Astrocyte of the cerebellum (primary cell): ENCODE results near the gene SSRP1.

Source experiments
- DNase-seq: peaks from one replicate; pipeline ENCODE4 v3.0.0-alpha.2; 2011; ENCODE audit warnings: low read depth
- H3K4me3 ChIP-seq: 2 replicates; pipeline ENCODE4 v1.5.1; 2011; ENCODE audit warnings: mild to moderate bottlenecking, low read depth, low read length, moderate library complexity
- CTCF ChIP-seq: IDR thresholded peaks from 2 replicates; pipeline ENCODE4 v1.5.1; 2012; ENCODE audit warnings: low read length, low read depth, moderate library complexity, mild to moderate bottlenecking; ENCODE audit errors: missing control alignments
- in situ Hi-C: cut with HindIII; loops from 2 replicates; pipeline ENCODE4 v1.10.0; 2017; ENCODE audit warnings: low sequenced_read_pairs

Gene SSRP1

GRCh38 chr11:57348636-57349313, 13.1 kb upstream of the SSRP1 start:
- H3K4me3 ChIP-seq: no peak overlapping the region
- TF ChIP-seq CTCF: no peak
- in situ Hi-C loops: no loop called here
- DNase-seq: no peak

- no peak for DNase-seq
- H3K4me3 ChIP-seq: no peak overlapping the region
- no peak for TF ChIP-seq CTCF
- in situ Hi-C loops: no loop called here
Observed at GRCh38 chr11:57348052-57348451, 12.4 kb upstream of the SSRP1 start.

- DNase-seq: no peak
- H3K4me3 ChIP-seq: no peak overlapping the region
- no peak for TF ChIP-seq CTCF
- in situ Hi-C loops: no loop called here
Observed at GRCh38 chr11:57347336-57347735, 11.6 kb upstream of the SSRP1 start.

GRCh38 chr11:57345555-57346211, 10.0 kb upstream of the SSRP1 start:
- in situ Hi-C loops: no loop called here
- peak; percentile 37 for DNase-seq
- H3K4me3 ChIP-seq: no peak overlapping the region
- TF ChIP-seq CTCF: peak; percentile 66

- no peak overlapping the region for H3K4me3 ChIP-seq
- in situ Hi-C loops: no loop called here
- TF ChIP-seq CTCF: no peak
- DNase-seq: no peak
Observed at GRCh38 chr11:57344826-57345225, 9.1 kb upstream of the SSRP1 start.

GRCh38 chr11:57343825-57344224, 8.1 kb upstream of the SSRP1 start:
- in situ Hi-C loops: no loop called here
- DNase-seq: no peak
- no peak overlapping the region for H3K4me3 ChIP-seq
- TF ChIP-seq CTCF: no peak
